Suppressor macrophage treated with lipopolysaccharide for 4 hours (primary cell): ENCODE measurements around the gene CDHR2.
A peak's percentile ranks its signal among the peaks of the same experiment; 100 is the strongest.
"Not testable (repeated sequence)": the region's sequence is repeated elsewhere in the genome, so short reads cannot be mapped to it uniquely, and the experiment has no call there.

ENCODE experiments used
- DNase-seq: peaks from one replicate; pipeline ENCODE4 v3.0.0-alpha.2; 2020

Gene CDHR2

GRCh38 chr5:176541338-176542134 is 7.6 kb upstream of the CDHR2 start:
- peak; percentile 49 for DNase-seq

- no peak for DNase-seq
These were observed 7.0 kb upstream of the CDHR2 start for GRCh38 chr5:176542135-176542595.

GRCh38 chr5:176542596-176543427 is 6.3 kb upstream of the CDHR2 start:
- DNase-seq = peak; percentile 35

GRCh38 chr5:176543428-176544182 is 5.5 kb upstream of the CDHR2 start:
- DNase-seq = peak; percentile 77

GRCh38 chr5:176545388-176545736 is 3.8 kb upstream of the CDHR2 start:
- DNase-seq = no peak

- DNase-seq = no peak
These were observed 3.2 kb upstream of the CDHR2 start for GRCh38 chr5:176545737-176546509.

GRCh38 chr5:176547802-176548201 is 1.3 kb upstream of the CDHR2 start:
- DNase-seq = peak; percentile 34

GRCh38 chr5:176549871-176550270 is 729 bp downstream of the CDHR2 start:
- DNase-seq = no peak

- peak; percentile 40 for DNase-seq
These were observed 1.2 kb downstream of the CDHR2 start for GRCh38 chr5:176550275-176550831.

GRCh38 chr5:176550937-176551336 is 1.8 kb downstream of the CDHR2 start:
- DNase-seq = not testable (repeated sequence)

GRCh38 chr5:176552332-176552869 is 3.3 kb downstream of the CDHR2 start:
- DNase-seq = no peak

- DNase-seq = no peak
These were observed 4.3 kb downstream of the CDHR2 start for GRCh38 chr5:176553260-176554085.

- DNase-seq = no peak
These were observed 8.7 kb downstream of the CDHR2 start for GRCh38 chr5:176557846-176558245.

- no peak for DNase-seq
These were observed 10.5 kb downstream of the CDHR2 start for GRCh38 chr5:176559683-176560082.

GRCh38 chr5:176560364-176560763 is 11.2 kb downstream of the CDHR2 start:
- DNase-seq = no peak

GRCh38 chr5:176561259-176561658 is 12.1 kb downstream of the CDHR2 start:
- DNase-seq = no peak

- no peak for DNase-seq
These were observed 13.0 kb downstream of the CDHR2 start for GRCh38 chr5:176562189-176562588.

- no peak for DNase-seq
These were observed 14.9 kb downstream of the CDHR2 start for GRCh38 chr5:176564002-176564401.

GRCh38 chr5:176565760-176566288 is 16.7 kb downstream of the CDHR2 start:
- no peak for DNase-seq

- DNase-seq = no peak
These were observed 19.5 kb downstream of the CDHR2 start for GRCh38 chr5:176568657-176569056.

GRCh38 chr5:176570044-176570443 is 20.9 kb downstream of the CDHR2 start:
- DNase-seq = no peak
